Kidney (tissue), 14 donors: ENCODE data around the gene LHPP. TPM values are rescaled to one million over a fixed set of nuclear protein-coding genes. Genes with fewer than 3 reads are reported as not detected.
"Not testable (repeated sequence)": the region's sequence is repeated elsewhere in the genome, so short reads cannot be mapped to it uniquely, and the experiment has no call there.

ENCODE experiments used
- DNase-seq, 5 donors: peaks; one replicate each; pipeline ENCODE4 v3.0.0-alpha.2; 2013 to 2020
- FAIRE-seq: peaks from 2 replicates; lab custom pipeline; 2012; peaks lifted over from hg19 to GRCh38; lab: Jason Lieb, UNC
- H3K27ac ChIP-seq, 2 donors: one replicate each; pipeline ENCODE4 v1.7.0; 2013; ENCODE audit warnings: low read depth in 2 of 2, low read length in 2 of 2, inconsistent platforms in 1 of 2
- H3K27me3 ChIP-seq: one replicate; pipeline ENCODE4 v1.7.1; 2013; ENCODE audit warnings: low read length, inconsistent platforms; ENCODE audit not compliant: control insufficient read depth, insufficient read depth
- H3K36me3 ChIP-seq, 3 donors: one replicate each; pipeline versions ENCODE4 v1.7.0 to v1.7.1; 2013; ENCODE audit warnings: low read length in 3 of 3, control low read depth in 1 of 3, inconsistent platforms in 1 of 3; ENCODE audit not compliant: insufficient read depth in 3 of 3, control insufficient read depth in 2 of 3
- H3K4me1 ChIP-seq, 3 donors: one replicate each; pipeline versions ENCODE4 v1.7.0 to v1.7.1; 2013; ENCODE audit warnings: low read length in 3 of 3, inconsistent platforms in 1 of 3, low read depth in 1 of 3; ENCODE audit not compliant: control insufficient read depth in 2 of 3, insufficient read depth in 2 of 3
- H3K4me3 ChIP-seq, 3 donors: one replicate each; pipeline versions ENCODE4 v1.7.0 to v1.8.1; 2013; ENCODE audit warnings: low read length in 3 of 3, control low read depth in 1 of 3, inconsistent platforms in 1 of 3
- H3K9ac ChIP-seq, 3 donors: one replicate each; pipeline versions ENCODE4 v1.7.0 to v1.7.1; 2013; ENCODE audit warnings: low read length in 3 of 3, control low read depth in 1 of 3, inconsistent platforms in 1 of 3
- H3K9me3 ChIP-seq, 3 donors: one replicate each; pipeline versions ENCODE4 v1.7.0 to v1.7.1; 2013; ENCODE audit warnings: low read length in 3 of 3, control low read depth in 1 of 3, inconsistent platforms in 1 of 3; ENCODE audit not compliant: control insufficient read depth in 2 of 3, insufficient read depth in 1 of 3
- CTCF ChIP-seq: IDR thresholded peaks from 3 replicates; pipeline ENCODE4 v1.5.1; 2012; ENCODE audit warnings: mild to moderate bottlenecking, moderate library complexity, borderline replicate concordance; ENCODE audit not compliant: insufficient read depth; ENCODE audit errors: extremely low read depth
- intact Hi-C: fragments of 100-400 bp; cut with DNase I; formaldehyde crosslinking; loops from one replicate; pipeline ENCODE4 v1.11.1; 2022
- polyA plus RNA-seq: library from polyadenylated mRNA; stranded (reverse); fragments of 350-450 nt; fragmentation: Illumina TruSeq; extraction: RNeasy Lipid Tissue Mini Kit (QIAGEN cat#74804); gene quantifications from one replicate; pipeline ENCODE4 v1.2.3, GENCODE V29; 2014; ENCODE audit warnings: low read depth, low replicate concordance; ENCODE audit not compliant: insufficient read depth
- total RNA-seq: library from RNA; stranded (reverse); fragmentation: NEBNext Ultra II Directional; extraction: Animal tissue kit (Norgen Biotek cat#: 25700); gene quantifications from one replicate; pipeline ENCODE4 v1.2.1, GENCODE V29; 2021
- donor health status: control.
- donor health status: control.
- donor health status: control.
- donor health status: control.
- donor health status: control.
- donor health status: DM: yes; HTN: yes; CAD: no.
- donor health status: Normal renal cell carcinoma (clear cell type).

LHPP gene
- total and polyA plus RNA-seq, 2 donors from 2014 or later: 16.6 to 52.5 TPM

DNA sequence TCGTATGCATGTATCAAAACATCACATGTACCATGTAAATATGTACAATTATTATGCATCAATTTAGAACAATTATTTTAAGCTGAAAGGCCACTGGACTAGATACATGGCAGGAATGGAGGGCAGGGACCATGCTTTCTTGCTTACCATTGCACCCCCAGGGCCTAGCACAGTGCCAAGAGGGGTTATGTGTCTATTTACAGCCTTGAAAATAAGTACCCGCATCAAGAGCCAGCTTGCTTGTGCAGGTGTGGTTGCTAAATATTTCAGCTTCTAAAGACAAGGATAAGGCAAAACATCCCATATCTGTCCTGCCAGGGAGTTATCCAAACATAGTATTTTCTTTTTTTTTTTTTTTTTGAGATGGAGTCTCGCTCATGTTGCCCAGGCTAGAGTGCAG, 28.2 kb upstream of the LHPP start:
- Histone ChIP-seq H3K27me3 (no peaks in the 10 kb centered on the region), H3K4me1 (no peaks in the 10 kb centered on the region), H3K9me3 (no peaks in the 10 kb centered on the region), H3K9ac (no peak overlapping the region), H3K36me3 (no peaks in the 10 kb centered on the region), H3K27ac (no peak overlapping the region), H3K4me3 (no peak overlapping the region)
- DNase-seq (no peak), FAIRE-seq (no peak)
- TF ChIP-seq CTCF: no peak
- intact Hi-C loops: no loop called here

GRCh38 chr10:124435683-124436082, 25.9 kb upstream of the LHPP start:
- H3K36me3 ChIP-seq, H3K27me3 ChIP-seq, H3K9ac ChIP-seq, intact Hi-C loops, FAIRE-seq, H3K4me1 ChIP-seq, DNase-seq, H3K4me3 ChIP-seq, H3K27ac ChIP-seq, H3K9me3 ChIP-seq: not testable (repeated sequence)

DNA sequence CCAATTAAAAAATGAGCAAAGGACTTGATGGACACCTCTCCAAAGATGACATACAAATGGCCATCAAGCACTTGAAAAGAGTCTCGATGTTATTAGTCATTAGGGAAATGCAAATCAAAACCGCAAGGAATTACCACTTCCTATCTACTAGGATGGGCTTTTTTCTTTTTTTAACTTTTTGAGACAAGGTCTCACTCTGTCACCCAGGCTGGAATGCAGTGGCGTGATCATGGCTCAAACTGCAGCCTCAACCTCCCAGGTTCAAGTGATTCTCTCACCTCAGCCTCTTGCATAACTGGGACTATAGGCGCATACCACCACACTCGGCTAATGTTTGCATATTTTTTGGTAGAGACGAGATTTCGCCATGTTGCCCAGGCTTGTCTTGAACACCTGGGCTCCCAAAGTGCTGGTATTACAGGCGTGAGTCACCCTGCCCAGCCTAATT, 25.4 kb upstream of the LHPP start:
- no peaks in the 10 kb centered on the region for H3K4me1 ChIP-seq
- intact Hi-C loops: no loop called here
- DNase-seq (no peak), FAIRE-seq (no peak)
- no peaks in the 10 kb centered on the region for H3K9me3 ChIP-seq
- H3K9ac ChIP-seq: no peak overlapping the region
- no peak overlapping the region for H3K27ac ChIP-seq
- no peak overlapping the region for H3K4me3 ChIP-seq
- H3K36me3 ChIP-seq: no peaks in the 10 kb centered on the region
- H3K27me3 ChIP-seq: no peaks in the 10 kb centered on the region
- TF ChIP-seq CTCF: no peak

DNA sequence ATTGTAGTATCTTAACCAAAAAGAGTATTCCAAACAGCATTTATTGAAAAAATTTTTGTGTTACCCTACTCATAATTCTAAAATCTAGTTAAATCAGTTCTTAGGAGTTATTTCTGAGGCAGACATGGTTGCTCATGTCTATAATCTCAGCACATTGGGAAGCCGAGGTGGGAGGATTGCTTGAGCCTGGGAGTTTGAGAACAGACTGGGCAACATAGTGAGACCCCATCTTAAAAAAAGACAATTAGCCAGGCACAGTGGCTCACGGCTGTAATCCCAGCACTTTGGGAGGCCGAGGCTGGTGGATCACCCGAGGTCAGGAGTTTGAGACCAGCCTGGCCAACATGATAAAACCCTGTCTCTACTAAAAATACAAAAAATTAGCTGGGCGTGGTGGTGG, 19.9 kb upstream of the LHPP start:
- H3K36me3 ChIP-seq, FAIRE-seq, H3K4me1 ChIP-seq, H3K4me3 ChIP-seq, H3K9me3 ChIP-seq, H3K9ac ChIP-seq, DNase-seq, H3K27ac ChIP-seq, intact Hi-C loops: not testable (repeated sequence)
- peaks cover 14% of the 10 kb centered on the region for H3K27me3 ChIP-seq
